Measurements from ENCODE around the gene SENP2.

Gene SENP2

DNA sequence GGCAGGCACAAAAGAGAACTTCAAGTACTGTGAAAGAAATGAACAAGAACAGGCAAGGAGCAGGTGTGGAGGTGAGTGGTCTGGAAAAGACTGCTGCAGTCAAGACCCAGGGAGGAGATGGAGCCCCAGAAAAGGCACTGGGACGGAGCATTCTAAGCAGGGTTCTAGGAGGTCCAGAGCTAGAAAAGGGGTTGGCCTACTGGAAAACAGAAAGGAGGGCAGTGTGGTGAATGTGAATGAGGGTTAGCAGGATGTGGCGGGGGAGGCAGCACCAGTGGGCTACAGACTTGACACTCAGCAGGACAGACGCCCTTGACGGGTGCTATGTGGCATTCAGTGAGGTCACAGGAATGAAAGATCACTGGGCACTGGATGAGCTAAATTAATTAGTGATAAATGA lies 75.7 kb downstream of the SENP2 start:
- DNase-seq (ENCODE audit: low read depth, low spot score): no peak
- H3K27ac ChIP-seq: peak overlapping the region; percentile 93

DNA sequence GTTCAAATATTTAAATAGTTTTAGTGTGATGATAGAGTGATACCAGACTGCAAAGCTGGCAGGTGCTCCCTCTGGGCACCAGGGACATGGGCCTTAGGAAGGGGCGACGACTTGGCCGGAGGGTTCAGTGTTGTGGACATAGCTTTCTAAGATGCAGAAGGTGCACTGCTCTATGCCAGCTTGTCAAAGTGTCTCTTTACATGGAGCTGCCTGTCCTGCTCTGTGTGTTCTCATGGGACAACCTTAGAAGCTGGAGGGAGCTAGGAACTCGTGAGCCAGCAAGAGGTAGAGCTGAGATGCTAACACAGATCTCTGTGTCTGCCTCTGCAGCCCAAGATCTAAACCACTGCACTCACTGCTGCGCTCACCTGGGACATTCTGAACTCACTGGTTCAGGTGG lies 77.8 kb downstream of the SENP2 start:
- DNase-seq (ENCODE audit: low read depth, low spot score): no peak

DNA sequence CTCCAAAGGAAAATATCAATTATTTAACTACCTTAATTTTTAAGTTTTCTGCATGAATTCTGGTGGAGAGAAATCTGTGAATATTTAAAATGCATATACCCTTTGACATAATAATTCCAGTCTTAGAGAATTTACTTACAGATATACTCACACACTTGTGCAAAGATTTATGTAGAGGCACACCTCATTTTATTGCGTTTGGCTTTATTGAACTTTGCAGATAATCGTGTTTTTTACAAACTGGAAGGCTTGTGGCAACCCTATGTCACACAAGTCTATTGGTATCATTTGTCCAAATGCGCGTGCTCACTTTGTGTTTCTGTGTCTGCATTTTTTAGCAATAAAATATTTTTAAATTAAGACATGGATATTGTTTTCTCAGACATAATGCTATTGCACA lies 81.5 kb downstream of the SENP2 start:
- no peak for DNase-seq (ENCODE audit: low read depth, low spot score)
- no peak overlapping the region for H3K27ac ChIP-seq

More for the DNA sequence above, 77.8 kb downstream of the SENP2 start:
- H3K27ac ChIP-seq: no peak overlapping the region

GRCh38 chr3:185677146-185677829 lies 91.2 kb downstream of the SENP2 start:
- DNase-seq (ENCODE audit: low read depth, low spot score): peak; percentile 85
- H3K27ac ChIP-seq: peak overlapping the region; percentile 73

DNA sequence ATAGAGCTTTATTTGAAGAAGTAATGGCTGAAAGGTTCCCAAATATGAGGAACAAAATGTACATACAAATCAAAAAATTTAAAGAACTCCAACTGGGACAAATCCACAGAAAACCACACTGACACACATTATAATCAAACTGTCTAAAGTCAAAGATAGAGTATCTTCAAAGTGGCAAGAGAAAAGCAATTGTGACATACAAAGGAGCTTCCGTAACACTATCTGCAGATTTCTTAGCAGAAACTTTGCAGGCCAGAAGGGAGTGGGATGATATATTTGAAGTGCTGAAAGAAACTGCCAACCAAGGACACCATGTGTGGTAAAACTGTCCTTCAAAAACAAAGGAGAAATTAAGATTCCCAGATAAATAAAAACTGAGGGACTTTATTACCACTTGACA lies 91.9 kb downstream of the SENP2 start:
- peak overlapping the region; percentile 73 for H3K27ac ChIP-seq
- no peak for DNase-seq (ENCODE audit: low read depth, low spot score)

DNA sequence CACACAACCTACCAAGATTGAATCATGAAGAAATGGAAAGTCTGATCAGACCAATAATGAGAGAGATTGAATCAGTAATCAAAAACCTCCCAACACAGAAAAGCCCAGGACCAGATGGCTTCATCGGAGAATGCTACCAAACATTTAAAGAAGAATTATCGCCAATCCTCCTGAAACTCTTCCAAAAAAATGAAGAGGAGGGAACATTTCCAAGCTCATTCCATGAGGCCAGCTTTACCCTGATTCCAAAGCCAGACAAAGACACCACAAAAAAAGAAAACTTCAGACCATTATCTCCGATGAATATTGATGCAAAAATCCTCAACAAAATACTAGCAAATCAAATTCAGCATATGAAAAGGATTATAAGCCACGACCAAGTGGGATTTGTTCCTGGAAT lies 94.1 kb downstream of the SENP2 start:
- H3K27ac ChIP-seq: peak overlapping the region; percentile 6
- no peak for DNase-seq (ENCODE audit: low read depth, low spot score)

All from epithelial cell of prostate (primary cell).